GM21529 (cell line): Measurements from ENCODE around the gene STUB1.

Experiments
- ATAC-seq: cut with Tn5 transposase; IDR thresholded peaks from one replicate; pipeline ENCODE4 v1.9.1; 2021; ENCODE audit not compliant: unreplicated experiment

The STUB1 gene

GRCh38 chr16:693766-694165 lies 13.6 kb downstream of the STUB1 start:
- ATAC-seq: no peak

GRCh38 chr16:694187-694862 lies 14.1 kb downstream of the STUB1 start:
- no peak for ATAC-seq

DNA sequence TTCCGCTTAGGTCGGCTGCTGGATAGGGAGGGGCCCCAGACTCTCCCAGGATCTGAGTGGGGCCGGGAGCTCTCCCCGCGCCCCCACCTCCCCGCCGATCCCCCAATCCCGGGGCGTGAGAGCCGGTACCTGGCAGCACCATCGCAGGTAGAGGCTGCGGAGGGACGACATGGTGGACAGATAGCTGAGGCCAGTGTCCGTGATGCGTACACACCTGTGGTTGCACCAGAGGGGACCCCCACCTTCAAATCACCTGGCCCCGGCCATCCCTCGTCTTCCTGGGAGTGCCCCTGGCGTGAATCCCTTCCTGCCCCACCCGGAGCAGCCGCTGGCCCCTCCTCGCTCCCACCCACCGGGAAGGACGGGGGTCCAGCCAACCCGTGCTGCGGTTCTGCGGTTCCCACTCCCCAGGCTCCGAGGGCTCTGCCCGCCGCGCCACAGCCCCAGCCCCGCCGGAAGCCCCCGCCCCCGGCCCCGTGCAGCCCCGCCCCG lies 14.7 kb downstream of the STUB1 start:
- no peak for ATAC-seq

DNA sequence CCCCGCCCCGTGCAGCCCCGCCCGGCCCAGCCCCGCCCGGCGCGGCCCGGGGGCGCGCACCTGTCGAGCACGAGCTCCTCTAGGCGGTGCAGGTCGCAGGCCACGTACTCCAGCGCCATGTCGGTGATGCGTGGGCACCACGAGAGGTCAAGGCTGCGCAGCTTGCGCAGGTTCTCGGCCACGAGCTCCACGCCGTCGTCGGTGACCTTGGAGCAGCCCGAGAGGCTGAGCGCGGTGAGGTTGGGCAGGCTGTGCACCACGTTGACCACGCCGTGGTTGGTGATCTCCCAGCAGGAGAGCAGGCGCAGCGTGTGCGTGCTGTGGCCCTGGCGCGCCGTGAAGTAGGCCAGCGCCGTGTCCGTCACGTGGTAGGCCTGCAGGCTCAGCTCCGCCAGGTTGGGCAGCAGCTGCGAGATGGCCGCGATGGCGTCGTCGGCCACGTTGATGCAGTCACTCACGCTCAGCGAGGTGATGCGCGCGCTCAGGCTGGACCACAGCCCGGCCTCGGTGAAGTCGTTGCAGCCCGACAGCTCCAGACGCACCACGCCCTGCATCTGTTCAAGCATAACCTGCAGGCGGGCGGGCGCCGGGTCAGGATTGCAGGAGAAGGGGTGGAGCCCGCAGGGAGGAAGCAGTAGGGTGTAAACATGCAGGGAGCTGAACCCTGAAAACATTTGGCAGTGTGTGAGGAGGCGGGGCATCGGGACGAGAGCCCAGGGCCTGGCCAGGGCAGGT lies 15.3 kb downstream of the STUB1 start:
- ATAC-seq: no peak

- ATAC-seq: no peak
Measured at GRCh38 chr16:698911-699671, 18.9 kb downstream of the STUB1 start.

DNA sequence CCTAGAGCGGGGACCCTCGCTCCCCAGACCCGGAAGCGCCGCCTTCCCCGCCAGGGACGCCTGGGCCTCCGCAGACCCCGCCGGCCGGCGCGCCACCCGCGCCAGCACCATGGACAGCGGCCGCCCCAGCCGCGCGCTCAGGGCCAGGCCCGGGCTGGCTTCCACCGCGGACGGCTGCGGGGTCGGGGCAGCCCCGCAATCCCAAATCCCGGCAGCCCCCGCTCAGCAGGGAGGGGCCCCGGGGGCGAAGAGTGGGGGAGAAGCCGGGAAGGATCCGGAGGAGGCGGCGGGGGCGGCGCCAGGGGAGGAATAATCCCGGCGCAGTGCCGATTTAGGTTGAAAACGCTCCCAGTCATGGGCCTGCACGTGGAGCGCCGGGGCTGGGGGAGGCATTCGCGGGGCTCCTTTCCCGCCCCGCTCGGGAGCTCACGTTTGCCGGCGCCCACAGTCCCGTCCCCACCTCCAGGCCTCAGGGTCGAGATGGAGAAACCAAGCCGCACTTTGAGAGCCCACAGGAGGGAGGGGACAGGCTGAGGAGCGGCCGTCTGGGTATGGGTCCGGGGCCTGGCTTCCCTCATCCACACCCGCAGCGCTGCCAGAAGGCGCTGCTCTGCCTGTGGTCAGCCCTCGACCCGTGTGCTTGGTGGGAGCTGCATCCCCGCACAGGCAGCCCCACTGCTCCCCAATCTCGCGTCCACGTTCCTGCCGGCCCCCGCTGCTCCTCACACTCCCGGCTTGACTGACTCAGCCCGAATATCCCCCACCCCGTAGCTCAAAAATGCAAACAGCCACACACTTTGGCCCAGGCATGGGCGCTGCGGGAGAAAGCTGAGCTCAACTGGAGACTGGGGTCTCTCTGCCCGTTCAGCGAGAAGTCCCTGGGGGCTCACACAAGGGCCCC lies 20.7 kb downstream of the STUB1 start:
- no peak for ATAC-seq

DNA sequence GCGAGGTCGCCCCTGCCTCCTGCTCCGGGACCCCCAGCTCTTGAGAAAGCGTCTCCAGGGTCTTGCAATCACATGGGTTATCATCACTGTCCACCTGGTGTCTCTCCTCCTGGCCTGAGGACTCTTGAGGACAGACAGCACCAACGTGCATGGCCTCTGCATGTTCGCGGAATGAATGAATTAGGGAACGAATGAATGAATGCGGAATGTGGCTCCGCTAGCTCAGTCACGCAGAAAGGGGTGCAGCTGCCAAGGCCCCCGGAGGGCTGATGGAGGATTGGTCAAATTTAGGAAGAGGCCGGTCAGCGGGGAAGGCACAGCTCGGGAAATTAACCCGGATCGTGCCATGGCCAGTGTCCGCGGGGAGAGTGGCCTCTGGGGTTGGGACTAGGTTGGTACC lies 22.1 kb downstream of the STUB1 start:
- ATAC-seq: no peak

- no peak for ATAC-seq
Measured at GRCh38 chr16:703406-703805, 23.2 kb downstream of the STUB1 start.

GRCh38 chr16:704047-704446 lies 23.8 kb downstream of the STUB1 start:
- ATAC-seq: no peak

DNA sequence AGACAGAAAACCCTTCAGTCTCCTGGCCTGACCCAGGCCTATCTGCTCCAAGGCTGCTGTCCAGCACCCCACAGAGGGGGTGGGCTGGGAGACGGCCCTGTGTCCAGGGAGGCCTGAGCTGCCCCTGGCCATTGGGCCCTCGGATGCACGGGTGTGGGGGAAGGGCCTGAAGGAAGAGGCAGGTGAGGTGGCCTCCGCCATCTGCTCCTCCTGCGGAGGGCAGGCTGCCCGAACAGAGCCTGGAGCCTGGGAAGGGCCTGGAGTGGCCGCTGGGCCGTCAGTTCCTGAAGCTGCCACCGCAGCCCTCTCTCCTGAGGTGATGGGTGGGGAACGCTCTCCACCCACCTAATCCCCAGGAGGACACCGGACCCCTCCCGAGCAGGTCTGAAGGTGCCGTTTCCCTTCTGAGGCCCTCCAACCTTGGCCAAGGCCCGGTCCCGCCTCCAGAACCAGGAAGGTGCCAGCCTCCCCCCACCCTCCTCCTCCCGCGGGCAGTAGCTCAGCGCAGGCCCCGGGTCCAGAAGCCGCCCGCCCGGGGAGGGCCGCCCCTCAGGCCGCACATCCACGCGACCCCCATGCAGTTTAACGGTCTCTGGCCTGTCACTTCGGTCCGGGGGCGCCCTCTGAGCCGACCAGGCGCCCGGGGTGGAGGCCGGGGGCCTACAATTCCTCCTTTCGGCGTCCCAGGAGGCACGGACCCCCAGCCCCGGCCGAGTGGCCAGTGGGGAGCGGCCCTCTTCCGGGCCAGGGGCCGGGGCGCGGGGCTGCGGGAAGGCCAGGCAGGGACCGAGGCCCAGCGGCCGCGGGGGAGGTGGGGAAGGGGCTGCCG lies 24.6 kb downstream of the STUB1 start:
- no peak for ATAC-seq

GRCh38 chr16:705431-706188 lies 25.4 kb downstream of the STUB1 start, which contains the start of gene FBXL16:
TSS of gene FBXL16 (minus strand) at chr16:705801. CDS start at chr16:697405, 8,396 bp downstream.
- no peak for ATAC-seq

- no peak for ATAC-seq
Measured at GRCh38 chr16:706189-707061, 26.2 kb downstream of the STUB1 start.

DNA sequence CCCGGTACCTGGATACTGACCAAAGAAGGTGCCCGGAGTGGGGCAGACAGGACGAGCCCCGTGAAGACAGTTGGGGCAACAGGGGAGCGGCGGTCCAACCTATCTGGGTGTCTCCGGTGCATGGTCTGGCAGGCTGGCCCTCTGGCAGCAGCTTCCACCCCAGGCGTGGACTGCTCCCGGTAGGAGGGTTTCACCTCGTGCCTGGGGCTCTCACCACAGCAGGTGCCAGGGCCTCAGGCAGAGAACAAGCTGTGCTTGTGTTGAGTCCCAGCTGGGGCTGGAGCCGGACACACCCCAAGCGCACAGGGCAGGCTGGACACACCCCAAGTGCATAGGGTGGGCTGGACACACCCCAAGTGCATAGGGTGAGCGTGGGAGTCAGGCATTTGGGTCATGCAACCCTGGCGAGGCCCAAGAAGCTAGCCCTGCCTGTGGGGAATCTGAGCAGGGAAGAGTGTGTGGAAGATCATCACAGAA lies 26.9 kb downstream of the STUB1 start:
- no peak for ATAC-seq

DNA sequence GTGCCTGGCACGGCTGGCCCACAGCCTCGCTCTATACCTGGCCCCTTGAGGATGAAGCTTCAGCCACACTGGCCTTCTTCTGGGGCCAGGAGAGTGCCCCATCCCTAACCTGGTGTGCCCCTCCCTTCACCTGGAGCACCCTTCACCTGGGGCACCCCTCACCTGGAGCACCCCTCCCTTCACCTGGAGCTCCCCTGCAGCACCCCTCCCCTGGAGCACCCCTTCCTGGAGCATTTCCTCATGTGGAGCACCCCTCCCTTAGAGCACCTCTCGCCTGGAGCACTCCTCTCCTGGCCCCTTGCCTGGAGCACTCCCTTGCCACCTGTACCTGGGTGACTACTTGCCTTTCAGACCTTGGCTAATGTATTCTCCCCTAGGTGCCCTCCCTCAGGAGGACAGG lies 27.8 kb downstream of the STUB1 start:
- no peak for ATAC-seq

DNA sequence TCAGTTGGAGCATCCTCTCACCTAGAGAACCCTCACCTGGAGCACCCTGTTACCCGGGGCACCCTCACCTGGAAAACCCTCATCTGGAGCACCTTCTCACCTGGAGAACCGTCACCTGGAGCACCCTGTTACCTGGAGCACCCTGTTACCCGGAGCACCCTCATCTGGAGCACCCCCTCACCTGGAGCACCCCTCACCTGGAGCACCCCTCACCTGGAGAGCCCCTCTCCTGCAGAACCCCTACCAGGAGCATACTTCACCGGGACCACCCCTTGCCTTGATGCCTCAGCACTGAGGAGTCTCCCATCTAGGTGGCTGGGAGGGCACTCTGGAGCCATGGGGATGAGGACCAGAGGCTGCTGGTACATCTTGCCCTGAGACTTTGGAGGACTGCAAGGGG lies 28.7 kb downstream of the STUB1 start:
- no peak for ATAC-seq

- ATAC-seq: no peak
Measured at GRCh38 chr16:709566-710499, 29.6 kb downstream of the STUB1 start.

DNA sequence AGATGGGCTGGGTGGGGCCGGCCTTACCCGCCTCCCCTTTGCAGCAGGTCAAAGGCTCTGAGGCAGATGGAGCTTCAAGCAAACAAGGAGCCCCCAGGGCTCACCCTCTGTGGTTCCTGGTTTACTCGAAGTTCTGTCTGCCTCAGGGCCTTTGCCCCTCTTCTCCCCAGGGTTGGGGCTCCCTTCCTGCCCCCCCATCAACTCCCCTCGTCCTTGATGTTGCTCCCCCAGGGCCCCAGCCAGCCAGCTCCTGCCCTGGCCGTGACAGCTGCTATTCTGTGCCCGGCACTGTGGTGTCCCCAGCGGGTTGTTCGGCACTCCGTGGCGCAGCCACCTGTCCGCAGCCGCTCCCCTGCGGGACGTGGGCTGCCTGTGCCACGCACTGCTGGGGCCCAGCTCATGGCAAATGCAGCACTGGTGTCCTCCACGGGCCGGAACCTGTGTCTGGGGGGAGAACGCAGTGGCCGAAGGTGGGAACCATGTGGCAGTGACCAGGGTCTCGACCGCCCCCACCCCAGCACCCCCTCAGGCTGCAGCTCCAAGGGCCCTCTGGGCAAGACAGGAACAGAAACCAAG lies 30.4 kb downstream of the STUB1 start:
- no peak for ATAC-seq
